Measurements from ENCODE around the gene ZNF474. TPM values are rescaled to one million over a fixed set of nuclear protein-coding genes. Genes with fewer than 3 reads are reported as not detected.

The ZNF474 gene
- total RNA-seq, 3 donors from 2014 or later = 0.28 to 0.61 TPM; not detected in 1

- Histone ChIP-seq H3K36me3 (ENCODE audit: low read depth) (no peaks in the 10 kb centered on the region), H3K4me3 (no peak overlapping the region), H3K9me3 (no peaks in the 10 kb centered on the region), H3K4me1 (ENCODE audit: low read depth) (no peaks in the 10 kb centered on the region)
- no peak for TF ChIP-seq CTCF (IDR thresholded peaks at IDR 0.05)
- DNase-seq (no peak), ATAC-seq (no peak)
- intact Hi-C loops (cut with DNase I, micrococcal nuclease) = no loop called here
Measured at GRCh38 chr5:122151640-122152039, 22.3 kb downstream of the ZNF474 start.

- H3K4me1 ChIP-seq (ENCODE audit: low read depth) = no peaks in the 10 kb centered on the region
- no peak overlapping the region for H3K4me3 ChIP-seq
- no peaks in the 10 kb centered on the region for H3K36me3 ChIP-seq (ENCODE audit: low read depth)
- TF ChIP-seq CTCF (IDR thresholded peaks at IDR 0.05) = no peak
- no peaks in the 10 kb centered on the region for H3K9me3 ChIP-seq
- ATAC-seq (no peak), DNase-seq (no peak)
- intact Hi-C loops (cut with DNase I, micrococcal nuclease) = no loop called here
Measured at GRCh38 chr5:122152266-122152900, 23.0 kb downstream of the ZNF474 start.

- H3K4me1 ChIP-seq (ENCODE audit: low read depth) = no peaks in the 10 kb centered on the region
- no peak overlapping the region for H3K4me3 ChIP-seq
- intact Hi-C loops (cut with DNase I, micrococcal nuclease) = no loop called here
- DNase-seq (no peak), ATAC-seq (no peak)
- TF ChIP-seq CTCF (IDR thresholded peaks at IDR 0.05) = no peak
- H3K9me3 ChIP-seq = no peaks in the 10 kb centered on the region
- H3K36me3 ChIP-seq (ENCODE audit: low read depth) = no peaks in the 10 kb centered on the region
Measured at GRCh38 chr5:122153230-122153629, 23.9 kb downstream of the ZNF474 start.

GRCh38 chr5:122153774-122154173 lies 24.4 kb downstream of the ZNF474 start:
- intact Hi-C loops (cut with DNase I, micrococcal nuclease) = no loop called here
- no peaks in the 10 kb centered on the region for H3K9me3 ChIP-seq

GRCh38 chr5:122154491-122154890 lies 25.1 kb downstream of the ZNF474 start:
- intact Hi-C loops (cut with DNase I, micrococcal nuclease) = no loop called here
- no peaks in the 10 kb centered on the region for H3K4me1 ChIP-seq (ENCODE audit: low read depth)
- ATAC-seq (no peak), DNase-seq (no peak)
- H3K36me3 ChIP-seq (ENCODE audit: low read depth) = no peaks in the 10 kb centered on the region
- H3K4me3 ChIP-seq = no peak overlapping the region
- no peaks in the 10 kb centered on the region for H3K9me3 ChIP-seq
- TF ChIP-seq CTCF (IDR thresholded peaks at IDR 0.05) = no peak

More at GRCh38 chr5:122153774-122154173, 24.4 kb downstream of the ZNF474 start:
- no peak for TF ChIP-seq CTCF (IDR thresholded peaks at IDR 0.05)
- DNase-seq (no peak), ATAC-seq (no peak)
- no peaks in the 10 kb centered on the region for H3K36me3 ChIP-seq (ENCODE audit: low read depth)
- H3K4me3 ChIP-seq = no peak overlapping the region
- no peaks in the 10 kb centered on the region for H3K4me1 ChIP-seq (ENCODE audit: low read depth)

GRCh38 chr5:122154910-122155309 lies 25.6 kb downstream of the ZNF474 start:
- H3K36me3 ChIP-seq (ENCODE audit: low read depth) = no peaks in the 10 kb centered on the region
- H3K4me3 ChIP-seq = no peak overlapping the region
- intact Hi-C loops (cut with DNase I, micrococcal nuclease) = no loop called here
- peak in 1 of 3 donors; percentile 45 for DNase-seq
- ATAC-seq = peak; percentile 36
- no peak for TF ChIP-seq CTCF (IDR thresholded peaks at IDR 0.05)
- H3K9me3 ChIP-seq = no peaks in the 10 kb centered on the region
- no peaks in the 10 kb centered on the region for H3K4me1 ChIP-seq (ENCODE audit: low read depth)

Measured in mucosa of descending colon (tissue), 3 donors.